Erythroblast (primary cell): Measurements from ENCODE around the gene COG7.
"Not testable (repeated sequence)": the region's sequence is repeated elsewhere in the genome, so short reads cannot be mapped to it uniquely, and the experiment has no call there.

ENCODE experiments used
- DNase-seq, 2 experiments: peaks; one replicate each; lab custom pipeline; 2025; lab: John Stamatoyannopoulos, UW
- GATA1 ChIP-seq: IDR thresholded peaks from 2 replicates; pipeline ENCODE4 v1.6.1; 2011; ENCODE audit warnings: low read depth, mild to moderate bottlenecking, control low read depth, low read length, moderate library complexity
- POLR2A ChIP-seq: IDR thresholded peaks from 2 replicates; pipeline ENCODE4 v1.6.1; 2011; ENCODE audit warnings: mild to moderate bottlenecking, low read length

Gene COG7

GRCh38 chr16:23485841-23486240, 32.9 kb upstream of the COG7 start:
- TF ChIP-seq GATA1 (no peak), POLR2A (no peak)
- DNase-seq: no peak

- DNase-seq: no peak
- TF ChIP-seq GATA1: no peak
Measured at GRCh38 chr16:23485257-23485614, 32.2 kb upstream of the COG7 start.

GRCh38 chr16:23484510-23485256, 31.7 kb upstream of the COG7 start:
- TF ChIP-seq GATA1 (no peak), POLR2A (no peak)

GRCh38 chr16:23483492-23483891, 30.5 kb upstream of the COG7 start:
- DNase-seq: not testable (repeated sequence)

More at GRCh38 chr16:23484510-23485256, 31.7 kb upstream of the COG7 start:
- no peak for DNase-seq

- DNase-seq: no peak
- TF ChIP-seq POLR2A (no peak), GATA1 (no peak)
Measured at GRCh38 chr16:23482778-23483177, 29.8 kb upstream of the COG7 start.

- no peak for DNase-seq
- no peak for TF ChIP-seq GATA1
Measured at GRCh38 chr16:23480257-23480656, 27.3 kb upstream of the COG7 start.

- DNase-seq: no peak
Measured at GRCh38 chr16:23479138-23479537, 26.1 kb upstream of the COG7 start.

GRCh38 chr16:23478566-23478965, 25.6 kb upstream of the COG7 start:
- no peak for TF ChIP-seq POLR2A
- no peak for TF ChIP-seq GATA1
- DNase-seq: no peak

More at GRCh38 chr16:23479138-23479537, 26.1 kb upstream of the COG7 start:
- no peak for TF ChIP-seq POLR2A
- no peak for TF ChIP-seq GATA1

GRCh38 chr16:23476289-23476688, 23.3 kb upstream of the COG7 start:
- no peak for DNase-seq

GRCh38 chr16:23469814-23470213, 16.8 kb upstream of the COG7 start:
- no peak for DNase-seq
- TF ChIP-seq GATA1 (no peak), POLR2A (no peak)

More at GRCh38 chr16:23476289-23476688, 23.3 kb upstream of the COG7 start:
- no peak for TF ChIP-seq POLR2A

- peak in 1 of 2 experiments; percentile 33 for DNase-seq
- no peak for TF ChIP-seq GATA1
- TF ChIP-seq POLR2A: no peak
Measured at GRCh38 chr16:23466162-23466885, 13.3 kb upstream of the COG7 start.

- DNase-seq: no peak
- TF ChIP-seq POLR2A (no peak), GATA1 (no peak)
Measured at GRCh38 chr16:23465179-23465578, 12.2 kb upstream of the COG7 start.

- no peak for DNase-seq
- TF ChIP-seq GATA1 (no peak), POLR2A (no peak)
Measured at GRCh38 chr16:23464196-23464595, 11.2 kb upstream of the COG7 start.

GRCh38 chr16:23462994-23463393, 10.0 kb upstream of the COG7 start:
- not testable (repeated sequence) for DNase-seq
